Skeletal muscle satellite cell (primary cell): Measurements from ENCODE around the gene FRAT1.
A peak's percentile ranks its signal among the peaks of the same experiment; 100 is the strongest.

ENCODE experiments used
- H3K27me3 ChIP-seq: 2 replicates; pipeline ENCODE4 v1.7.0; 2013; ENCODE audit warnings: low read length; ENCODE audit not compliant: control insufficient read depth, insufficient read depth
- H3K36me3 ChIP-seq: 2 replicates; pipeline ENCODE4 v1.7.0; 2013; ENCODE audit warnings: mild to moderate bottlenecking, control low read depth, low read length; ENCODE audit not compliant: insufficient read depth
- H3K4me1 ChIP-seq: 2 replicates; pipeline ENCODE4 v1.7.0; 2013; ENCODE audit warnings: low read length; ENCODE audit not compliant: control insufficient read depth, insufficient read depth
- H3K4me2 ChIP-seq: 2 replicates; pipeline ENCODE4 v1.7.0; 2013; ENCODE audit warnings: mild to moderate bottlenecking, low read length
- H3K4me3 ChIP-seq: 2 replicates; pipeline ENCODE4 v1.7.0; 2013; ENCODE audit warnings: low read length
- H3K9ac ChIP-seq: 2 replicates; pipeline ENCODE4 v1.7.0; 2013; ENCODE audit warnings: mild to moderate bottlenecking, low read depth, low read length, moderate library complexity
- H3K9me3 ChIP-seq: replicated peaks from 2 replicates; pipeline ENCODE4 v1.7.0; 2013; ENCODE audit warnings: mild to moderate bottlenecking, control low read depth, low read length

The FRAT1 gene

GRCh38 chr10:97312897-97313296 lies 6.2 kb upstream of the FRAT1 start:
- Histone ChIP-seq H3K4me1 (no peaks in the 10 kb centered on the region), H3K9ac (no peak overlapping the region), H3K36me3 (no peaks in the 10 kb centered on the region), H3K9me3 (no peaks in the 10 kb centered on the region), H3K27me3 (peaks cover 3% of the 10 kb centered on the region), H3K4me2 (no peak overlapping the region), H3K4me3 (no peak overlapping the region)

- no peaks in the 10 kb centered on the region for H3K9me3 ChIP-seq
- peaks cover 3% of the 10 kb centered on the region for H3K27me3 ChIP-seq
- no peak overlapping the region for H3K9ac ChIP-seq
- no peak overlapping the region for H3K4me3 ChIP-seq
- no peaks in the 10 kb centered on the region for H3K36me3 ChIP-seq
- H3K4me1 ChIP-seq, result no peaks in the 10 kb centered on the region
- H3K4me2 ChIP-seq, result no peak overlapping the region
Observed at GRCh38 chr10:97314671-97315070, 4.4 kb upstream of the FRAT1 start.

GRCh38 chr10:97319671-97320479 lies 804 bp downstream of the FRAT1 start:
- Histone ChIP-seq H3K27me3 (peaks cover 6% of the 10 kb centered on the region), H3K4me2 (peak overlapping the region; percentile 89), H3K36me3 (no peaks in the 10 kb centered on the region), H3K4me1 (peaks cover 17% of the 10 kb centered on the region), H3K4me3 (peak overlapping the region; percentile 86), H3K9me3 (no peaks in the 10 kb centered on the region), H3K9ac (peak overlapping the region; percentile 95)

- Histone ChIP-seq H3K4me3 (peak overlapping the region; percentile 86), H3K4me2 (peak overlapping the region; percentile 89), H3K9ac (peak overlapping the region; percentile 95), H3K27me3 (peaks cover 5% of the 10 kb centered on the region), H3K36me3 (no peaks in the 10 kb centered on the region), H3K9me3 (no peaks in the 10 kb centered on the region), H3K4me1 (peaks cover 17% of the 10 kb centered on the region)
Observed at GRCh38 chr10:97320480-97321031, 1.5 kb downstream of the FRAT1 start.

- Histone ChIP-seq H3K4me1 (peaks cover 17% of the 10 kb centered on the region), H3K4me3 (peak overlapping the region; percentile 86), H3K27me3 (peaks cover 3% of the 10 kb centered on the region), H3K9ac (peak overlapping the region; percentile 32), H3K9me3 (no peaks in the 10 kb centered on the region), H3K4me2 (peak overlapping the region; percentile 89), H3K36me3 (no peaks in the 10 kb centered on the region)
Observed at GRCh38 chr10:97321032-97321803, 2.1 kb downstream of the FRAT1 start.

- Histone ChIP-seq H3K4me2 (no peak overlapping the region), H3K36me3 (no peaks in the 10 kb centered on the region), H3K9me3 (no peaks in the 10 kb centered on the region), H3K4me1 (peaks cover 17% of the 10 kb centered on the region), H3K4me3 (no peak overlapping the region), H3K27me3 (peaks cover 3% of the 10 kb centered on the region), H3K9ac (no peak overlapping the region)
Observed at GRCh38 chr10:97321804-97322190, 2.7 kb downstream of the FRAT1 start.

- no peaks in the 10 kb centered on the region for H3K36me3 ChIP-seq
- H3K4me2 ChIP-seq, result no peak overlapping the region
- no peak overlapping the region for H3K4me3 ChIP-seq
- no peaks in the 10 kb centered on the region for H3K9me3 ChIP-seq
- no peak overlapping the region for H3K9ac ChIP-seq
- peaks cover 17% of the 10 kb centered on the region for H3K4me1 ChIP-seq
- H3K27me3 ChIP-seq, result peaks cover 3% of the 10 kb centered on the region
Observed at GRCh38 chr10:97323501-97323900, 4.4 kb downstream of the FRAT1 start.

GRCh38 chr10:97325754-97326153 lies 6.7 kb downstream of the FRAT1 start:
- Histone ChIP-seq H3K4me3 (no peak overlapping the region), H3K9ac (no peak overlapping the region), H3K4me1 (peaks cover 7% of the 10 kb centered on the region), H3K4me2 (no peak overlapping the region), H3K36me3 (no peaks in the 10 kb centered on the region), H3K9me3 (no peaks in the 10 kb centered on the region), H3K27me3 (no peaks in the 10 kb centered on the region)

GRCh38 chr10:97327348-97328294 lies 8.6 kb downstream of the FRAT1 start:
- Histone ChIP-seq H3K36me3 (no peaks in the 10 kb centered on the region), H3K9ac (no peak overlapping the region), H3K4me2 (no peak overlapping the region), H3K27me3 (no peaks in the 10 kb centered on the region), H3K4me1 (peaks cover 13% of the 10 kb centered on the region), H3K9me3 (no peaks in the 10 kb centered on the region), H3K4me3 (no peak overlapping the region)

GRCh38 chr10:97328646-97329453 lies 9.8 kb downstream of the FRAT1 start:
- H3K27me3 ChIP-seq, result no peaks in the 10 kb centered on the region
- peaks cover 21% of the 10 kb centered on the region for H3K4me1 ChIP-seq

More at GRCh38 chr10:97328646-97329453, 9.8 kb downstream of the FRAT1 start:
- H3K4me3 ChIP-seq, result no peak overlapping the region
- H3K9me3 ChIP-seq, result no peaks in the 10 kb centered on the region
- H3K4me2 ChIP-seq, result no peak overlapping the region
- H3K36me3 ChIP-seq, result no peaks in the 10 kb centered on the region
- no peak overlapping the region for H3K9ac ChIP-seq
